Measurements from ENCODE around the gene EBF4. TPM values are rescaled to one million over a fixed set of nuclear protein-coding genes. Genes with fewer than 3 reads are reported as not detected.

Gene EBF4
- total RNA-seq, 4 donors from 2014 or later = 1.1 to 6.0 (median 1.8) TPM

- no peak for TF ChIP-seq CTCF (IDR thresholded peaks at IDR 0.05; ENCODE audit: low read depth)
Measured at GRCh38 chr20:2663364-2663886, 29.2 kb upstream of the EBF4 start.

- no peak for TF ChIP-seq CTCF (IDR thresholded peaks at IDR 0.05; ENCODE audit: low read depth)
Measured at GRCh38 chr20:2663887-2664719, 28.5 kb upstream of the EBF4 start, which contains the start of gene IDH3B. IDH3B (minus strand) TSS chr20:2664216; CDS start chr20:2664188, 28 bp downstream.

- no peak for TF ChIP-seq CTCF (IDR thresholded peaks at IDR 0.05; ENCODE audit: low read depth)
Measured at GRCh38 chr20:2671977-2672376, 20.6 kb upstream of the EBF4 start.

- no peak for TF ChIP-seq CTCF (IDR thresholded peaks at IDR 0.05; ENCODE audit: low read depth)
Measured at GRCh38 chr20:2672446-2672845, 20.1 kb upstream of the EBF4 start.

GRCh38 chr20:2673453-2673852, 19.1 kb upstream of the EBF4 start:
- no peak for TF ChIP-seq CTCF (IDR thresholded peaks at IDR 0.05; ENCODE audit: low read depth)

GRCh38 chr20:2680046-2680445, 12.5 kb upstream of the EBF4 start:
- TF ChIP-seq CTCF (IDR thresholded peaks at IDR 0.05; ENCODE audit: low read depth) = no peak

- no peak for TF ChIP-seq CTCF (IDR thresholded peaks at IDR 0.05; ENCODE audit: low read depth)
Measured at GRCh38 chr20:2687514-2687913, 5.1 kb upstream of the EBF4 start.
